ENCODE measurements around the gene PARD3B.

- TF ChIP-seq, protein P1, sequence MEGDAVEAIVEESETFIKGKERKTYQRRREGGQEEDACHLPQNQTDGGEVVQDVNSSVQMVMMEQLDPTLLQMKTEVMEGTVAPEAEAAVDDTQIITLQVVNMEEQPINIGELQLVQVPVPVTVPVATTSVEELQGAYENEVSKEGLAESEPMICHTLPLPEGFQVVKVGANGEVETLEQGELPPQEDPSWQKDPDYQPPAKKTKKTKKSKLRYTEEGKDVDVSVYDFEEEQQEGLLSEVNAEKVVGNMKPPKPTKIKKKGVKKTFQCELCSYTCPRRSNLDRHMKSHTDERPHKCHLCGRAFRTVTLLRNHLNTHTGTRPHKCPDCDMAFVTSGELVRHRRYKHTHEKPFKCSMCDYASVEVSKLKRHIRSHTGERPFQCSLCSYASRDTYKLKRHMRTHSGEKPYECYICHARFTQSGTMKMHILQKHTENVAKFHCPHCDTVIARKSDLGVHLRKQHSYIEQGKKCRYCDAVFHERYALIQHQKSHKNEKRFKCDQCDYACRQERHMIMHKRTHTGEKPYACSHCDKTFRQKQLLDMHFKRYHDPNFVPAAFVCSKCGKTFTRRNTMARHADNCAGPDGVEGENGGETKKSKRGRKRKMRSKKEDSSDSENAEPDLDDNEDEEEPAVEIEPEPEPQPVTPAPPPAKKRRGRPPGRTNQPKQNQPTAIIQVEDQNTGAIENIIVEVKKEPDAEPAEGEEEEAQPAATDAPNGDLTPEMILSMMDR (IDR thresholded peaks at IDR 0.05), result no peak
- no peak for TF ChIP-seq POLR2A (IDR thresholded peaks at IDR 0.05)
Observed at GRCh38 chr2:204891739-204892138, 346.5 kb downstream of the PARD3B start.
